Measurements from ENCODE around the gene ZSCAN2. TPM values are rescaled to one million over a fixed set of nuclear protein-coding genes. Genes with fewer than 3 reads are reported as not detected.

Gene ZSCAN2
- total RNA-seq, 3 donors from 2014 or later: 8.6 to 9.4 (median 9.4) TPM

- DNase-seq (no peak), ATAC-seq (no peak)
- no peak overlapping the region for H3K4me3 ChIP-seq
- TF ChIP-seq CTCF (IDR thresholded peaks at IDR 0.05): no peak
- intact Hi-C loops (cut with DNase I, micrococcal nuclease): no loop called here
- no peaks in the 10 kb centered on the region for H3K4me1 ChIP-seq (ENCODE audit: low read depth)
- no peaks in the 10 kb centered on the region for H3K36me3 ChIP-seq (ENCODE audit: low read depth)
- H3K9me3 ChIP-seq: peaks cover 24% of the 10 kb centered on the region
Measured at GRCh38 chr15:84624359-84624758, 23.6 kb downstream of the ZSCAN2 start.

- DNase-seq (no peak), ATAC-seq (no peak)
- Histone ChIP-seq H3K4me1 (ENCODE audit: low read depth) (no peaks in the 10 kb centered on the region), H3K4me3 (no peak overlapping the region), H3K9me3 (peaks cover 22% of the 10 kb centered on the region), H3K36me3 (ENCODE audit: low read depth) (no peaks in the 10 kb centered on the region)
- no peak for TF ChIP-seq CTCF (IDR thresholded peaks at IDR 0.05)
- intact Hi-C loops (cut with DNase I, micrococcal nuclease): no loop called here
Measured at GRCh38 chr15:84625123-84625522, 24.3 kb downstream of the ZSCAN2 start.

- ATAC-seq: no peak
- peaks cover 4% of the 10 kb centered on the region for H3K36me3 ChIP-seq (ENCODE audit: low read depth)
- no peak for DNase-seq
- no peak overlapping the region for H3K4me3 ChIP-seq
- peaks cover 15% of the 10 kb centered on the region for H3K4me1 ChIP-seq (ENCODE audit: low read depth)
- no peak for TF ChIP-seq CTCF (IDR thresholded peaks at IDR 0.05)
- H3K9me3 ChIP-seq: no peaks in the 10 kb centered on the region
- intact Hi-C loops (cut with DNase I, micrococcal nuclease): no loop called here
Measured at GRCh38 chr15:84629033-84629432, 28.2 kb downstream of the ZSCAN2 start.

- ATAC-seq (no peak), DNase-seq (peak in 1 of 3 donors; percentile 16)
- peaks cover 4% of the 10 kb centered on the region for H3K36me3 ChIP-seq (ENCODE audit: low read depth)
- intact Hi-C loops (cut with DNase I, micrococcal nuclease): no loop called here
- TF ChIP-seq CTCF (IDR thresholded peaks at IDR 0.05): no peak
- no peaks in the 10 kb centered on the region for H3K9me3 ChIP-seq
- H3K4me1 ChIP-seq (ENCODE audit: low read depth): peaks cover 19% of the 10 kb centered on the region
- peak overlapping the region; percentile 30 for H3K4me3 ChIP-seq
Measured at GRCh38 chr15:84631706-84632272, 31.0 kb downstream of the ZSCAN2 start.

GRCh38 chr15:84633311-84634227, 32.8 kb downstream of the ZSCAN2 start:
- Histone ChIP-seq H3K4me1 (ENCODE audit: low read depth) (peaks cover 19% of the 10 kb centered on the region), H3K9me3 (no peaks in the 10 kb centered on the region), H3K36me3 (ENCODE audit: low read depth) (peaks cover 4% of the 10 kb centered on the region), H3K4me3 (peak overlapping the region; percentile 30)
- intact Hi-C loops (cut with DNase I, micrococcal nuclease): no loop called here
- DNase-seq (peak; percentile 77 to 87 (median 87)), ATAC-seq (peak; percentile 86)
- no peak for TF ChIP-seq CTCF (IDR thresholded peaks at IDR 0.05)

Measured in mucosa of descending colon (tissue), 3 donors.